GM18511 (cell line): ENCODE data around the gene MPEG1.

Experiments used
- ATAC-seq: cut with Tn5 transposase; IDR thresholded peaks from one replicate; pipeline ENCODE4 v1.9.1; 2021; ENCODE audit warnings: mild to moderate bottlenecking, moderate library complexity; ENCODE audit not compliant: unreplicated experiment

The MPEG1 gene

GRCh38 chr11:59189986-59190385 is 22.7 kb downstream of the MPEG1 start:
- no peak for ATAC-seq

GRCh38 chr11:59188954-59189353 is 23.8 kb downstream of the MPEG1 start:
- ATAC-seq: no peak

GRCh38 chr11:59187587-59187986 is 25.1 kb downstream of the MPEG1 start:
- ATAC-seq: no peak

- no peak for ATAC-seq
Measured at GRCh38 chr11:59187035-59187434, 25.7 kb downstream of the MPEG1 start.

GRCh38 chr11:59186130-59186594 is 26.6 kb downstream of the MPEG1 start:
- no peak for ATAC-seq

GRCh38 chr11:59185386-59185945 is 27.3 kb downstream of the MPEG1 start:
- ATAC-seq: no peak

- no peak for ATAC-seq
Measured at GRCh38 chr11:59184691-59185339, 27.9 kb downstream of the MPEG1 start.

- ATAC-seq: no peak
Measured at GRCh38 chr11:59183771-59184170, 29.0 kb downstream of the MPEG1 start.

- ATAC-seq: peak; percentile 52
Measured at GRCh38 chr11:59182457-59183151, 30.1 kb downstream of the MPEG1 start.

- ATAC-seq: no peak
Measured at GRCh38 chr11:59181746-59182456, 30.8 kb downstream of the MPEG1 start.

- ATAC-seq: no peak
Measured at GRCh38 chr11:59180907-59181306, 31.8 kb downstream of the MPEG1 start.

GRCh38 chr11:59180168-59180776 is 32.5 kb downstream of the MPEG1 start:
- no peak for ATAC-seq

GRCh38 chr11:59179121-59179520 is 33.6 kb downstream of the MPEG1 start:
- ATAC-seq: no peak

GRCh38 chr11:59178402-59178801 is 34.3 kb downstream of the MPEG1 start:
- no peak for ATAC-seq

- no peak for ATAC-seq
Measured at GRCh38 chr11:59176330-59176729, 36.4 kb downstream of the MPEG1 start.

- ATAC-seq: no peak
Measured at GRCh38 chr11:59175091-59175501, 37.6 kb downstream of the MPEG1 start.

- no peak for ATAC-seq
Measured at GRCh38 chr11:59174664-59175033, 38.1 kb downstream of the MPEG1 start.

- no peak for ATAC-seq
Measured at GRCh38 chr11:59173964-59174663, 38.6 kb downstream of the MPEG1 start.

GRCh38 chr11:59173080-59173963 is 39.4 kb downstream of the MPEG1 start:
- peak; percentile 2 for ATAC-seq
